ENCODE data around the gene TBC1D23.
"Not testable (repeated sequence)": the region's sequence is repeated elsewhere in the genome, so short reads cannot be mapped to it uniquely, and the experiment has no call there.

The TBC1D23 gene

GRCh38 chr3:100317912-100318311, 57.1 kb downstream of the TBC1D23 start:
- peak; percentile 40 for FAIRE-seq
- peak; percentile 12 for DNase-seq (ENCODE audit: insufficient read length, low spot score)
- no peak for TF ChIP-seq POLR2AphosphoS5 (IDR thresholded peaks at IDR 0.05; ENCODE audit: low read depth, low read length)
- no peak for TF ChIP-seq POU2F2 (IDR thresholded peaks at IDR 0.05; ENCODE audit: low read depth, low read length)
- TF ChIP-seq SPI1 (IDR thresholded peaks at IDR 0.05; ENCODE audit: low read depth, low read length), result no peak
- no peak for TF ChIP-seq PAX5 (IDR thresholded peaks at IDR 0.05; ENCODE audit: insufficient read depth, low read length, severe bottlenecking)
- TF ChIP-seq POLR2A (IDR thresholded peaks at IDR 0.05; ENCODE audit: low read depth, low read length), result no peak
- TF ChIP-seq TAF1 (IDR thresholded peaks at IDR 0.05; ENCODE audit: low read depth, low read length), result no peak

GRCh38 chr3:100319951-100320350, 59.2 kb downstream of the TBC1D23 start:
- FAIRE-seq, result no peak
- TF ChIP-seq POLR2AphosphoS5 (IDR thresholded peaks at IDR 0.05; ENCODE audit: low read depth, low read length) (no peak), PAX5 (IDR thresholded peaks at IDR 0.05; ENCODE audit: insufficient read depth, low read length, severe bottlenecking) (no peak), TAF1 (IDR thresholded peaks at IDR 0.05; ENCODE audit: low read depth, low read length) (no peak), SPI1 (IDR thresholded peaks at IDR 0.05; ENCODE audit: low read depth, low read length) (no peak), POLR2A (IDR thresholded peaks at IDR 0.05; ENCODE audit: low read depth, low read length) (no peak), POU2F2 (IDR thresholded peaks at IDR 0.05; ENCODE audit: low read depth, low read length) (no peak)

GRCh38 chr3:100324044-100324443, 63.3 kb downstream of the TBC1D23 start:
- DNase-seq (ENCODE audit: insufficient read length, low spot score) (no peak), FAIRE-seq (no peak)
- TF ChIP-seq SPI1 (IDR thresholded peaks at IDR 0.05; ENCODE audit: low read depth, low read length) (no peak), TAF1 (IDR thresholded peaks at IDR 0.05; ENCODE audit: low read depth, low read length) (no peak), PAX5 (IDR thresholded peaks at IDR 0.05; ENCODE audit: insufficient read depth, low read length, severe bottlenecking) (no peak), POLR2AphosphoS5 (IDR thresholded peaks at IDR 0.05; ENCODE audit: low read depth, low read length) (no peak), POU2F2 (IDR thresholded peaks at IDR 0.05; ENCODE audit: low read depth, low read length) (no peak), POLR2A (IDR thresholded peaks at IDR 0.05; ENCODE audit: low read depth, low read length) (no peak)

More at GRCh38 chr3:100319951-100320350, 59.2 kb downstream of the TBC1D23 start:
- no peak for DNase-seq (ENCODE audit: insufficient read length, low spot score)

GRCh38 chr3:100325827-100326226, 65.0 kb downstream of the TBC1D23 start:
- DNase-seq (ENCODE audit: insufficient read length, low spot score) (no peak), FAIRE-seq (no peak)
- TF ChIP-seq POU2F2 (IDR thresholded peaks at IDR 0.05; ENCODE audit: low read depth, low read length) (no peak), PAX5 (IDR thresholded peaks at IDR 0.05; ENCODE audit: insufficient read depth, low read length, severe bottlenecking) (no peak), SPI1 (IDR thresholded peaks at IDR 0.05; ENCODE audit: low read depth, low read length) (no peak), POLR2AphosphoS5 (IDR thresholded peaks at IDR 0.05; ENCODE audit: low read depth, low read length) (no peak), TAF1 (IDR thresholded peaks at IDR 0.05; ENCODE audit: low read depth, low read length) (no peak), POLR2A (IDR thresholded peaks at IDR 0.05; ENCODE audit: low read depth, low read length) (no peak)

- not testable (repeated sequence) for DNase-seq (ENCODE audit: insufficient read length, low spot score); FAIRE-seq
These were observed 66.6 kb downstream of the TBC1D23 start for GRCh38 chr3:100327377-100327776.

GRCh38 chr3:100329800-100330489, 69.2 kb downstream of the TBC1D23 start:
- no peak for DNase-seq (ENCODE audit: insufficient read length, low spot score)
- TF ChIP-seq PAX5 (IDR thresholded peaks at IDR 0.05; ENCODE audit: insufficient read depth, low read length, severe bottlenecking), result no peak
- no peak for TF ChIP-seq POU2F2 (IDR thresholded peaks at IDR 0.05; ENCODE audit: low read depth, low read length)
- no peak for TF ChIP-seq POLR2A (IDR thresholded peaks at IDR 0.05; ENCODE audit: low read depth, low read length)
- no peak for TF ChIP-seq POLR2AphosphoS5 (IDR thresholded peaks at IDR 0.05; ENCODE audit: low read depth, low read length)
- no peak for TF ChIP-seq TAF1 (IDR thresholded peaks at IDR 0.05; ENCODE audit: low read depth, low read length)
- no peak for TF ChIP-seq SPI1 (IDR thresholded peaks at IDR 0.05; ENCODE audit: low read depth, low read length)
- no peak for FAIRE-seq

GRCh38 chr3:100330651-100331050, 69.9 kb downstream of the TBC1D23 start:
- FAIRE-seq, result no peak
- TF ChIP-seq POLR2A (IDR thresholded peaks at IDR 0.05; ENCODE audit: low read depth, low read length), result no peak
- TF ChIP-seq POU2F2 (IDR thresholded peaks at IDR 0.05; ENCODE audit: low read depth, low read length), result no peak
- TF ChIP-seq SPI1 (IDR thresholded peaks at IDR 0.05; ENCODE audit: low read depth, low read length), result no peak
- TF ChIP-seq PAX5 (IDR thresholded peaks at IDR 0.05; ENCODE audit: insufficient read depth, low read length, severe bottlenecking), result no peak
- no peak for TF ChIP-seq TAF1 (IDR thresholded peaks at IDR 0.05; ENCODE audit: low read depth, low read length)
- TF ChIP-seq POLR2AphosphoS5 (IDR thresholded peaks at IDR 0.05; ENCODE audit: low read depth, low read length), result no peak
- no peak for DNase-seq (ENCODE audit: insufficient read length, low spot score)

- TF ChIP-seq POU2F2 (IDR thresholded peaks at IDR 0.05; ENCODE audit: low read depth, low read length) (no peak), POLR2A (IDR thresholded peaks at IDR 0.05; ENCODE audit: low read depth, low read length) (no peak), TAF1 (IDR thresholded peaks at IDR 0.05; ENCODE audit: low read depth, low read length) (no peak), PAX5 (IDR thresholded peaks at IDR 0.05; ENCODE audit: insufficient read depth, low read length, severe bottlenecking) (no peak), SPI1 (IDR thresholded peaks at IDR 0.05; ENCODE audit: low read depth, low read length) (no peak), POLR2AphosphoS5 (IDR thresholded peaks at IDR 0.05; ENCODE audit: low read depth, low read length) (no peak)
- FAIRE-seq (no peak), DNase-seq (ENCODE audit: insufficient read length, low spot score) (no peak)
These were observed 70.9 kb downstream of the TBC1D23 start for GRCh38 chr3:100331660-100332059.

GRCh38 chr3:100333051-100333450, 72.3 kb downstream of the TBC1D23 start:
- no peak for DNase-seq (ENCODE audit: insufficient read length, low spot score)
- no peak for FAIRE-seq
- no peak for TF ChIP-seq PAX5 (IDR thresholded peaks at IDR 0.05; ENCODE audit: insufficient read depth, low read length, severe bottlenecking)
- no peak for TF ChIP-seq TAF1 (IDR thresholded peaks at IDR 0.05; ENCODE audit: low read depth, low read length)
- TF ChIP-seq POLR2AphosphoS5 (IDR thresholded peaks at IDR 0.05; ENCODE audit: low read depth, low read length), result no peak
- no peak for TF ChIP-seq SPI1 (IDR thresholded peaks at IDR 0.05; ENCODE audit: low read depth, low read length)
- no peak for TF ChIP-seq POU2F2 (IDR thresholded peaks at IDR 0.05; ENCODE audit: low read depth, low read length)

GRCh38 chr3:100333970-100334487, 73.2 kb downstream of the TBC1D23 start:
- no peak for FAIRE-seq

More at GRCh38 chr3:100333970-100334487, 73.2 kb downstream of the TBC1D23 start:
- TF ChIP-seq POLR2A (IDR thresholded peaks at IDR 0.05; ENCODE audit: low read depth, low read length), result no peak
- DNase-seq (ENCODE audit: insufficient read length, low spot score), result peak; percentile 9
